Activated naive CD8-positive, alpha-beta T cell treated with anti-CD3 and anti-CD28 coated beads, Interleukin-2, amount 10 ng/mL, durations not matched to agents 7 days and 5 days (primary cell): Measurements from ENCODE around the gene PKP1. TPM values are rescaled to one million over a fixed set of nuclear protein-coding genes. Genes with fewer than 3 reads are reported as not detected.
A peak's percentile ranks its signal among the peaks of the same experiment; 100 is the strongest.

ENCODE experiments used
- ATAC-seq: fragments of 150-1000 bp; cut with Tn5 transposase; one replicate; pipeline ENCODE4 v1.10.0; 2021; ENCODE audit warnings: low read depth, moderate library complexity
- POLR2A ChIA-PET: fragments of 350-600 bp; sonication (Branson Sonifier 250); formaldehyde crosslinking; loops from one replicate; lab custom pipeline; 2021; ENCODE audit warnings: antibody characterized with exemption; lab: Charles Lee
- DNase-seq: peaks from one replicate; pipeline ENCODE4 v3.0.0; 2021
- H3K27ac Mint-ChIP-seq: one replicate; pipeline ENCODE4 v1.8.0; 2022; ENCODE audit warnings: mild to moderate bottlenecking, mixed read lengths
- H3K27me3 Mint-ChIP-seq: one replicate; pipeline ENCODE4 v1.8.0; 2022; ENCODE audit warnings: mild to moderate bottlenecking, moderate library complexity, mixed read lengths
- H3K36me3 Mint-ChIP-seq: one replicate; pipeline ENCODE4 v1.8.0; 2021; ENCODE audit warnings: mild to moderate bottlenecking, mixed read lengths
- H3K4me1 Mint-ChIP-seq: one replicate; pipeline ENCODE4 v1.8.0; 2021; ENCODE audit warnings: mixed read lengths
- H3K4me3 Mint-ChIP-seq: one replicate; pipeline ENCODE4 v1.8.0; 2022; ENCODE audit warnings: mild to moderate bottlenecking, moderate library complexity, mixed read lengths
- H3K9me3 Mint-ChIP-seq: one replicate; pipeline ENCODE4 v1.8.0; 2021; ENCODE audit warnings: mixed read lengths
- total RNA-seq, 2 experiments: library from RNA; stranded (reverse); gene quantifications; one replicate each; pipeline ENCODE4 v1.2.3, GENCODE V29; 2021

Gene PKP1
- total RNA-seq, 2 experiments from 2014 or later: not detected

DNA sequence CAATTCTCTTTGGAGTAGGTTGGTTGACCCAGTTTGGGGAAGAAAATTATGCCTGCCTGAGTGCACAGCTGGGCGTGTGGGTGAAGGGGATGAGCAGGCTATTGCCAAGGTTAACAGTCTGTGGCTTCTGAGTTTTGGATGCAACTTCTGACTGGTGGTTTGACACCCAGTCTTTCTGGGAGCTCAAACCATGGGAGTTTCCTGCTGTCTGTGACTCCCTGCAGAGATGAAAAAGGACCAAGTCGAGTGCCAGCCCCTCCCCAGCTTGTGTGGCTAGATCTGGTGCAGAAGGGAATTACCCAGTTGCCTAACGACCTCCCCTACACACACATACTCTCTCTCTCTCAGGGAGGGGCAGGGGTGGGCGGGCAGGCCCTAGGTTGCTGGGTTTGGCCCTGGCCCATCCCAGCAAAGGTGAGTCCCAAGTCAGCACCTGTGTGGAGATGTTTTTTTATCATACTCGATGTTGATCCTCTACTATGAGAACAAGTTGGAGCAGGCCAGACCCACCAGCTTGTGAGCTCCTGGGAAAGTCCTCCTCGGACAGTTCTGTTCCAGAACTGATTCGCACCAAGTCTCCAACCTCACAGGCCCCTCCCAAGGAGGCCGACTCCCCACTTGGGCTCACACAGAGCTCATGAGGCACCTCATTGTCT lies 28.2 kb downstream of the PKP1 start:
- no peak overlapping the region for H3K27ac Mint-ChIP-seq
- DNase-seq: no peak
- H3K36me3 Mint-ChIP-seq: no peaks in the 10 kb centered on the region
- ATAC-seq: peak; percentile 55
- peaks cover 24% of the 10 kb centered on the region for H3K27me3 Mint-ChIP-seq
- peaks cover 7% of the 10 kb centered on the region for H3K4me1 Mint-ChIP-seq
- H3K4me3 Mint-ChIP-seq: no peak overlapping the region
- H3K9me3 Mint-ChIP-seq: no peaks in the 10 kb centered on the region
- POLR2A ChIA-PET: no interaction called here

DNA sequence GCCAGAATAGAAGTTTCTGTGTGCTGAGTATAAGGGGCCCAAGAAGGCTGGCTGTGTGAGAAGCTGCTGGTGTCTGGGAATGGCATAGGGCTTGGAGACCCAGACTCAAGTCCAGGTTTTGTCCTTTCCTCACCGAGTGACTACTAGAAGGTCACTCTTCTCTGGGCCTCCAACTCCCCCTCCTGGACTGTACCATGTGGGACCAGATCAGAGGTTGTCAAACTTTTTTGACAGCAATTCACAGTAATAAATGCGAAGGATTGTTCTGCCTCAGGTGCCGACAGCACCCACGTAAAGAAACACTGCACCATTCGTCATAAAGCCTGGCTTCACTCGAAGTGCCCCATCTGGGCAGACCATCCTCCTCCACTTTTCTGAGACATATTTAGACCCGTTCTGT lies 29.0 kb downstream of the PKP1 start:
- Mint-ChIP-seq H3K36me3 (no peaks in the 10 kb centered on the region), H3K4me1 (peaks cover 7% of the 10 kb centered on the region), H3K27ac (no peak overlapping the region), H3K4me3 (no peak overlapping the region), H3K27me3 (peaks cover 24% of the 10 kb centered on the region), H3K9me3 (no peaks in the 10 kb centered on the region)
- POLR2A ChIA-PET: no interaction called here
- DNase-seq (no peak), ATAC-seq (no peak)

DNA sequence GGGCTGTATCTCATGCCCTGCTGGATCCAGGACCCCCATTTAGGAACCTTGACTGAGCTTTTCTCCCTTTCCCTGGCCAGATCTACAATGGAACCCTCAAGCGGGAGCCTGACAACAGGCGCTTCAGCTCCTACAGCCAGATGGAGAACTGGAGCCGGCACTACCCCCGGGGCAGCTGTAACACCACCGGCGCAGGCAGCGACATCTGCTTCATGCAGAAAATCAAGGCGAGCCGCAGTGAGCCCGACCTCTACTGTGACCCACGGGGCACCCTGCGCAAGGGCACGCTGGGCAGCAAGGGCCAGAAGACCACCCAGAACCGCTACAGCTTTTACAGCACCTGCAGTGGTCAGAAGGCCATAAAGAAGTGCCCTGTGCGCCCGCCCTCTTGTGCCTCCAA lies 29.8 kb downstream of the PKP1 start:
- Mint-ChIP-seq H3K9me3 (no peaks in the 10 kb centered on the region), H3K4me3 (no peak overlapping the region), H3K36me3 (no peaks in the 10 kb centered on the region), H3K4me1 (peaks cover 7% of the 10 kb centered on the region), H3K27me3 (peaks cover 22% of the 10 kb centered on the region), H3K27ac (no peak overlapping the region)
- no peak for DNase-seq
- no peak for ATAC-seq
- POLR2A ChIA-PET: no interaction called here

DNA sequence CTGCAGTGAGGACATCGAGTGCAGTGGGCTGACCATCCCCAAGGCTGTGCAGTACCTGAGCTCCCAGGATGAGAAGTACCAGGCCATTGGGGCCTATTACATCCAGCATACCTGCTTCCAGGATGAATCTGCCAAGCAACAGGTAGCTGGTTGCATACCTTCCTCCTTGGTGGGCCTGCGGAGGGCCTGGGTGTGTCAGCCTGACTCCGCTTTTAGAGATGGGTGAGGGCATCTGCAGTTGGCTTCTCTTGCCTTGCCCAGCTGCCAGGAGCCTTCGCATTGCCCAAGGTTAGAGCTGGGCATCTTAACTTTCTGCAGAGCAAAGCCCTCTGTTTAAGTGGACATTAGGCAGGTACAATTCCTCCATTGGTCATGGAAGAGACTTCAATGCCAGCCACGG lies 33.2 kb downstream of the PKP1 start:
- DNase-seq (no peak), ATAC-seq (no peak)
- Mint-ChIP-seq H3K36me3 (no peaks in the 10 kb centered on the region), H3K9me3 (no peaks in the 10 kb centered on the region), H3K4me1 (no peaks in the 10 kb centered on the region), H3K4me3 (no peak overlapping the region), H3K27ac (no peak overlapping the region), H3K27me3 (no peaks in the 10 kb centered on the region)
- POLR2A ChIA-PET: no interaction called here

DNA sequence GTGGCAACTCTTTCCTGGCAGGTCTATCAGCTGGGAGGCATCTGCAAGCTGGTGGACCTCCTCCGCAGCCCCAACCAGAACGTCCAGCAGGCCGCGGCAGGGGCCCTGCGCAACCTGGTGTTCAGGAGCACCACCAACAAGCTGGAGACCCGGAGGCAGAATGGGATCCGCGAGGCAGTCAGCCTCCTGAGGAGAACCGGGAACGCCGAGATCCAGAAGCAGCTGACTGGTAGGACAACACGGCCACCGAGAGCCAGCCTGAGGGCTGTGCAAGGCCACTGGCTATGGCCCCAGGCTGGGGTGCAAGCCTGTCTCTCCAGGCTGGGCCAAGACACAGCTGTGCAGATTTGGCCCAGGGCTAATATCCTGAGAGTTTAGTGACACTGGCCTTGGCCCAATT lies 34.2 kb downstream of the PKP1 start:
- DNase-seq (no peak), ATAC-seq (no peak)
- no peaks in the 10 kb centered on the region for H3K4me1 Mint-ChIP-seq
- POLR2A ChIA-PET: no interaction called here
- H3K27me3 Mint-ChIP-seq: no peaks in the 10 kb centered on the region
- H3K36me3 Mint-ChIP-seq: no peaks in the 10 kb centered on the region
- no peak overlapping the region for H3K27ac Mint-ChIP-seq
- no peaks in the 10 kb centered on the region for H3K9me3 Mint-ChIP-seq
- no peak overlapping the region for H3K4me3 Mint-ChIP-seq

DNA sequence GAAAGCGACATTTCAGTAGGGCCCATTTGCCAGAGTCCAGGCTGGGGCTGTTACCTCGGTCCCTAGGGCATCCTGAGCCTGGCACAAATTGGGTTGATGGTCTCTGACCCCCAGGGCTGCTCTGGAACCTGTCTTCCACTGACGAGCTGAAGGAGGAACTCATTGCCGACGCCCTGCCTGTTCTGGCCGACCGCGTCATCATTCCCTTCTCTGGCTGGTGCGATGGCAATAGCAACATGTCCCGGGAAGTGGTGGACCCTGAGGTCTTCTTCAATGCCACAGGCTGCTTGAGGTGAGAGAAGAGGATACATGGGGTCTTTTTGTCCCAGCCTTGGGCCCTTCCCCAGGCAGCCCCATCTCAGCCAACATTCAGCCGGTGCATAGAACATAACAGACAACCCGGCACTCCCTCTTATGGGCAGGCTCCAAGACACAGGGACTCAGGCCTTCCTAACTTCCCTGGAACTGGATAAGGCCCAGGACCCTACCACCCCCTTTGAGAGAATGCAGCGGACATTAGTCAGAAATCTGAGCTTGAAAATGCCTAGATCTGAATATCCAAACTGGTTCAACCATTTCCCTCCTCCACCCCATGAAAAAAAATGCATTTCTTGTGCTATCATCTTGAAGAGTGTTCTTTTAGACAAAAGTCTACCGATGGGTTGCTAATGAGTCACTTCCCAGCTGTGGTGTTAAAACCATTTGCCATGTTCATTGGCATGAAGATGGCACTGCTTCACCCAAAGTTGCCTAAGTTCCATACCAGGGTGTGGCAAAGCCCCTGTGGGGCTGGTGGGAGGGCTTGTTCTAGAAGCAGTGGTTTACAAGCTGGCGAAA lies 35.4 kb downstream of the PKP1 start:
- Mint-ChIP-seq H3K27ac (no peak overlapping the region), H3K27me3 (no peaks in the 10 kb centered on the region), H3K4me3 (no peak overlapping the region), H3K9me3 (no peaks in the 10 kb centered on the region), H3K36me3 (no peaks in the 10 kb centered on the region), H3K4me1 (no peaks in the 10 kb centered on the region)
- POLR2A ChIA-PET: no interaction called here
- DNase-seq (no peak), ATAC-seq (no peak)

DNA sequence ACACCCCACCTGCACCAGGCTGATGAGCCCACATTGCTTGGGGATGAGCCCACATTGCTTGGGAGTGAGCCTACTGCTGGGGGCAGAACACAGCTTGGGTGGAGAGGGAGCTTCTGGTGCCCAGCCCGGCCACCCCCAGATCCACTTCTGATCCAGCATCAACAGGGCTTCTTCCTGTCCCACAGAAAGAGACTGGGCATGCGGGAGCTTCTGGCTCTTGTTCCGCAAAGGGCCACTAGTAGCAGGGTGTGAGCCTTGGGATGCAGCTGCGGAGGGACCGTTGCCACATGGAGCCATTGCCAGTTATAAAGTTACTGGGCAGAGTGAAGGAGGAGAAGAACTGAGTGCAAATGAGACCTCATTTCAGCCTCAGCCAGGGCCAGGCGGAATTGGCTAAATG lies 36.3 kb downstream of the PKP1 start:
- Mint-ChIP-seq H3K36me3 (no peaks in the 10 kb centered on the region), H3K9me3 (no peaks in the 10 kb centered on the region), H3K27ac (no peak overlapping the region), H3K4me1 (no peaks in the 10 kb centered on the region), H3K27me3 (peaks cover 3% of the 10 kb centered on the region), H3K4me3 (no peak overlapping the region)
- ATAC-seq (no peak), DNase-seq (no peak)
- POLR2A ChIA-PET: no interaction called here

DNA sequence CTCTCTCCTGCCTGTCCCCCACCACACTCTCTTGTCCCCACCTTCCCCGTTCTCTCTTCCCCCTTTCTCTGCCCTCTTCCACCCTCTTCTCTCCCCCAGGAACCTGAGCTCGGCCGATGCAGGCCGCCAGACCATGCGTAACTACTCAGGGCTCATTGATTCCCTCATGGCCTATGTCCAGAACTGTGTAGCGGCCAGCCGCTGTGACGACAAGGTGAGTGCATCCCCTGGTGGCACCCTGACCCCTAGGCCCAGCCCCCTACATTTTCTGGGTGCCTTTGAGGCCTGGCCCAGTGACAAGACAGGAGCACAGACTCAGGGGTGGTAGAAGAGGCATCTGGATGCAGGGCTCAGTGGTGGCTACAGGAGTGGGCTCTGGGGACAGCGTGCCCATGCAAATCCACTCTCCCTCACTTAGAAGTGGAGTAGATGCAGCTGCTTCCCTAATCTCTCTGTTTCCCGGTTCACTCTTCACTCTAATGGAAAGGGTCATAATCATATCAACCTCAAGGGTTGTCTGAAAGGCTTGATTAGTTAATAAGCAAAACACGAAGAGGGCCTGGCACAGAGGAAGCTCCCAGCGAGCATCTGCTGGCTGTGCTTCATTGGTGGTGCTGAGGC lies 37.0 kb downstream of the PKP1 start:
- Mint-ChIP-seq H3K9me3 (no peaks in the 10 kb centered on the region), H3K36me3 (no peaks in the 10 kb centered on the region), H3K27me3 (peaks cover 3% of the 10 kb centered on the region), H3K4me1 (no peaks in the 10 kb centered on the region), H3K4me3 (no peak overlapping the region), H3K27ac (no peak overlapping the region)
- no peak for DNase-seq
- POLR2A ChIA-PET: no interaction called here
- ATAC-seq: no peak

DNA sequence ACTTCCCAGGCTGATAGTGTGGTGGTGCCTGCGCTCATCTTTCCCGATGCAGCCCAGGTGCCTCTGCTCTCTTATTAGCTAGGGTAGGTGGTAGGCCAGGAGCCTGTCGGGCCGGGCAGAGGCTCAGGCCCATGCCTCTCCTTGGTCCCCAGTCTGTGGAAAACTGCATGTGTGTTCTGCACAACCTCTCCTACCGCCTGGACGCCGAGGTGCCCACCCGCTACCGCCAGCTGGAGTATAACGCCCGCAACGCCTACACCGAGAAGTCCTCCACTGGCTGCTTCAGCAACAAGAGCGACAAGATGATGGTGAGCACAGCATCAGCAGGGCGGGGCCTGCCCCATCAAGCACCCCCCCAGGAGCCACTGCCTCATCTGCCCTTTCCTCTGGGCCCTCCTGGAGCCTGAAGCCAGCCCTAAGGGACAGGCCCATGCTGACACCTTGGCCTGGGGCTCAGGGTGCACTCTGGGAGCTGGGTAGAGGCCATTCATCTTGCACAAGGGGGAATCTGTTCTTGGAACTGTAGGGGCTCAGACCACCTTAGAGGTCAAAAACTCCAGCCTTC lies 38.6 kb downstream of the PKP1 start:
- Mint-ChIP-seq H3K36me3 (no peaks in the 10 kb centered on the region), H3K4me3 (no peak overlapping the region), H3K4me1 (no peaks in the 10 kb centered on the region), H3K27me3 (peaks cover 3% of the 10 kb centered on the region), H3K9me3 (no peaks in the 10 kb centered on the region), H3K27ac (no peak overlapping the region)
- POLR2A ChIA-PET: no interaction called here
- ATAC-seq (no peak), DNase-seq (no peak)

DNA sequence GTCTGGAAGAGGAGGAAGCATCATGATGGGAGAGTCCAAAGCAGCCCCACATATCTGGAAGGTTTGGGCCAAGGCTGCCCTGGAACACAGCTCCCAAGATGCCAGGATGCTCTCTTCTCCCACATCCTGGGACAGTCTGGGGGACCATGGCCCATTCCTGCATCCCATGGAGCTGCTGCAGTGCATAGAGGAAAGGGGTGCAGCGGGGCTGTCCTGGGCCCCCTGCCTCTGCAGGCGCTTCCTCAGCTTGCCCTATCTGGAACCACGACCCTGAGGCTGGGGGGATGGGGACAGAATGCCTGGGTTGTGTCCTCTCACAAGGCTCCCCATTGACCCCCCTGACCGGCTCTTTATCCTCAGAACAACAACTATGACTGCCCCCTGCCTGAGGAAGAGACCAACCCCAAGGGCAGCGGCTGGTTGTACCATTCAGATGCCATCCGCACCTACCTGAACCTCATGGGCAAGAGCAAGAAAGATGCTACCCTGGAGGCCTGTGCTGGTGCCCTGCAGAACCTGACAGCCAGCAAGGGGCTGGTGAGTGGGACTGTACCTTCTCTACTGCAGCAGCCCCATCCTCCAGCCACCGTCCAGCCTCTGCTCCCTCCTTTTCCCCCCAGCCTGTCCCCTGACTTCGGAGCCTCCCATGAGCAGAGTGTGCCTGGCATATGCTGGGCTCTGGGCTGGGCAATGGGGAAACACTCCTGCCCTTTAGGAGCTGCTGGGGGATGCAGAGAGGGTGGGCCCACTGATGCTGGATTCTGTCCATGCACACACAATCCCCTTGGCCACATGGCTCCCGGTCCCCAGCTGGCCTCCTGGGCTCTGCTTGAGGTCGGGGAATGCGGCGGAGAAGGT lies 39.6 kb downstream of the PKP1 start:
- DNase-seq (no peak), ATAC-seq (no peak)
- Mint-ChIP-seq H3K36me3 (no peaks in the 10 kb centered on the region), H3K27ac (no peak overlapping the region), H3K4me3 (no peak overlapping the region), H3K9me3 (no peaks in the 10 kb centered on the region), H3K4me1 (no peaks in the 10 kb centered on the region), H3K27me3 (peaks cover 3% of the 10 kb centered on the region)
- POLR2A ChIA-PET: no interaction called here

DNA sequence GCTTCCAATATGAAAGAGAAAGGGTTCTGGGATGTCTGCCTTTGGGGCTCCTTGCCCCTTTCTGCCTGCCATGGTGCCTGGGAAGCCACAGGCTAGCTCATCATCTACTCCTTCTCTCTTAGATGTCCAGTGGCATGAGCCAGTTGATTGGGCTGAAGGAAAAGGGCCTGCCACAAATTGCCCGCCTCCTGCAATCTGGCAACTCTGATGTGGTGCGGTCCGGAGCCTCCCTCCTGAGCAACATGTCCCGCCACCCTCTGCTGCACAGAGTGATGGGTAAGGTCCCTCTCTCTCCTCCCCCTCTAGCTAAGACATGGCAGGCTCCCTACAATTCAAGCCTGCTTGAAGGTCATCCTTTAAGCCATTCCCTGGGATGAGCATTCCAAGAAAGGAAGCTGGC lies 41.0 kb downstream of the PKP1 start:
- no peak for DNase-seq
- Mint-ChIP-seq H3K4me1 (no peaks in the 10 kb centered on the region), H3K27ac (no peak overlapping the region), H3K4me3 (no peak overlapping the region), H3K36me3 (no peaks in the 10 kb centered on the region), H3K9me3 (no peaks in the 10 kb centered on the region), H3K27me3 (peaks cover 3% of the 10 kb centered on the region)
- POLR2A ChIA-PET: no interaction called here
- ATAC-seq: no peak

DNA sequence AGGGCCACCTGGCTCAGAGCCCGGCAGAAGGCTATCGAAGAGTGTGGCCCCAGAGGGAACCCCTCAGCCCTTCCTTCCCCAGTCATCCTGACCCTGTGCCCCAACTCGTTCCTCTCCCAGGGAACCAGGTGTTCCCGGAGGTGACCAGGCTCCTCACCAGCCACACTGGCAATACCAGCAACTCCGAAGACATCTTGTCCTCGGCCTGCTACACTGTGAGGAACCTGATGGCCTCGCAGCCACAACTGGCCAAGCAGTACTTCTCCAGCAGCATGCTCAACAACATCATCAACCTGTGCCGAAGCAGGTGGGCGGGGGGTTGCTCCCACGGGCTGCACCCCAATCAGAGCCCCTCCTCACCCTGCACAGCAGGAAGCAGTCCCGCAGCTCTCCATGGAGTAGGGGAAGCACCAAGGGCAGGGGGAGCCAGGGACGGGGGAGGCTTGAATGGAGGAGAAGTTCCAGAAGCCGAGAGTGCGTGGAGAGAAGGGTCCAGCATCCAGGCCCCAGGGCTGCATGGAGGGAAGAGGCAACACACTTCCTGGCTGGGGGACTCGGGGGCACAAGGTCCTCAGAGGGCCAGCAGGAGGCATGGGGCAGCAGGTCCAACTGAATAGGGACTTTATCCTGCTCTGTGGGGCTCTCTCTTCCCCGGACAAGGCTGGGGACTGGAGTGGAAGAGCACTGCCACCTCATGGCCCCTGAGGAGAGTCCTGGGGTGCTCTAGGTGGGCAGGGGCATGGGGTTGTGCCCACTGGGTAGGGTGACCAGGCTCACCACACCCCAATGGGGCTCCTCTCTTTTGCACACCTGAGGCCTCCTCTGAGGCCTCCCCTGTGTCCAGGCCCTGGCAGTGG lies 41.7 kb downstream of the PKP1 start:
- Mint-ChIP-seq H3K27ac (no peak overlapping the region), H3K9me3 (no peaks in the 10 kb centered on the region), H3K36me3 (no peaks in the 10 kb centered on the region), H3K4me3 (no peak overlapping the region), H3K4me1 (no peaks in the 10 kb centered on the region), H3K27me3 (peaks cover 5% of the 10 kb centered on the region)
- ATAC-seq (no peak), DNase-seq (no peak)
- POLR2A ChIA-PET: no interaction called here
